K562 (cell line): ENCODE results near the gene ARHGEF17.

Source experiments
- ATF2 ChIP-seq: sonication (generic); formaldehyde crosslinking; IDR thresholded peaks from 2 replicates; pipeline ENCODE4 v1.8.1; 2022; ENCODE audit warnings: missing genetic modification reagents
- EP300 ChIP-seq: IDR thresholded peaks from 2 replicates; pipeline ENCODE4 v1.6.1; 2012; ENCODE audit warnings: low read length, improper control_type of control experiment
- EZH2 ChIP-seq: IDR thresholded peaks from 2 replicates; pipeline ENCODE4 v1.6.1; 2012; ENCODE audit warnings: low read depth, mild to moderate bottlenecking, inconsistent platforms, low read length, borderline replicate concordance
- FOSL1 ChIP-seq: fragments of 200-800 bp; sonication (Bioruptor generic); conservative IDR thresholded peaks from 2 replicates; pipeline ENCODE4 v1.6.1; 2016; ENCODE audit warnings: missing genetic modification characterization, missing compliant biosample characterization
- FOXA3 ChIP-seq, 2 experiments: fragments of 450-650 bp in 1 of 2; sonication (generic) in 1 of 2; formaldehyde crosslinking; IDR thresholded peaks in 1 of 2; conservative IDR thresholded peaks in 1 of 2; 2 replicates each; pipeline versions ENCODE4 v1.4.0 to v1.8.0; 2020 to 2022; ENCODE audit warnings: mild to moderate bottlenecking in 2 of 2, missing genetic modification reagents in 1 of 2
- MAX ChIP-seq: sonication (generic); formaldehyde crosslinking; IDR thresholded peaks from 2 replicates; pipeline ENCODE4 v1.9.0; 2022; ENCODE audit warnings: mild to moderate bottlenecking, missing genetic modification reagents
- NFXL1 ChIP-seq: fragments of 450-650 bp; formaldehyde crosslinking; IDR thresholded peaks from 2 replicates; pipeline ENCODE4 v1.4.0; 2021; ENCODE audit warnings: mild to moderate bottlenecking
- PCBP2 ChIP-seq: fragments of 200-400 bp; formaldehyde crosslinking; IDR thresholded peaks from 2 replicates; pipeline ENCODE4 v1.6.1; 2018; ENCODE audit warnings: low read length, low read depth, mild to moderate bottlenecking, moderate library complexity; ENCODE audit not compliant: poor library complexity, severe bottlenecking
- PHF20 ChIP-seq: fragments of 450-650 bp; IDR thresholded peaks from 2 replicates; pipeline ENCODE4 v1.6.1; 2018; ENCODE audit not compliant: partially characterized antibody
- POLR2A ChIP-seq: fragments of 450-650 bp; conservative IDR thresholded peaks from 2 replicates; pipeline ENCODE4 v1.6.1; 2016
- TOE1 ChIP-seq, 2 experiments: fragments of 450-650 bp in 1 of 2; sonication (generic) in 1 of 2; formaldehyde crosslinking in 1 of 2; IDR thresholded peaks; 2 replicates each; pipeline versions ENCODE4 v1.7.1 to v1.8.0; 2016 to 2022; ENCODE audit warnings: borderline replicate concordance in 2 of 2, mild to moderate bottlenecking in 2 of 2, antibody characterized with exemption in 1 of 2, inconsistent platforms in 1 of 2, low read depth in 1 of 2, missing genetic modification reagents in 1 of 2, moderate library complexity in 1 of 2
- ZNF311 ChIP-seq: fragments of 250-450 bp; sonication (Bioruptor Pico); IDR thresholded peaks from 2 replicates; pipeline ENCODE4 v1.4.0; 2020; ENCODE audit warnings: mild to moderate bottlenecking, moderate library complexity
- ZNF583 ChIP-seq: fragments of 250-450 bp; sonication (Bioruptor Pico); IDR thresholded peaks from 2 replicates; pipeline ENCODE4 v1.4.0; 2020
- TF ChIP-seq, protein P1 (sequence below): fragments of 450-650 bp; IDR thresholded peaks from 2 replicates; pipeline ENCODE4 v1.7.1; 2018; ENCODE audit warnings: mild to moderate bottlenecking, low read depth; ENCODE audit not compliant: partially characterized antibody

DNA sequence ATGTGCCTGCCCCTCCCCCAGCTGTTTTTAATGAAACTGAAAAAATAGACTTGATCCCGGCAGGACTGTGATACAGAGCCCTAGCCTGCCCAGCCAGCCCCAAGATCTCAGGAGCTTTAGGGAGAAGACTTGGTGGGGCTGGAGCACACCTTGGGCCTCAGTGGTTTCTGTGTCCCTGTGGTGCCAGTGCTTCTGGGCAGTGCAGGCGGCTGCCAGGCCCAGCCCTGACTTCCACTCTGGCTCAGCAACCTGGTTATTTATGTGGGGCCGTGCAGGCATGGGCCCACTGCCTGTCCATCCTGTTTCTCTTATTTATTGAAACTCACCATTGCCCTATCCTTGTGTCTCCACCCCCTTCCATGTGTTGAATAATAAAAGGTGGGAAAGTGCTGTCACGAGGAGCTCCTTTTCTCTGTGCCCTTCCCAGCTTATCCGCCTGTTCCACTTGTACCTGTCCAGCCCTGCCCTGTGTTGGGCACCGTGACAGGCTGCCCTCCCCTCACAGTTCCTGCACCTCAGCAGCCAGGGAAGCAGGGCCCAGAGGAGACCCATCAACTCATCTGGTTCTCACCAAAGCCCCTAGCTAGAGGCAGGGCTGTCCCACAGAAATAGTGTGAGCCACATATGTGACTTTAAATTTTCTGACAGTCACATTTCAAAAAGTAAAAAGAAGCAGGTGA, 88.3 kb downstream of the ARHGEF17 start:
- TF ChIP-seq, protein P1, sequence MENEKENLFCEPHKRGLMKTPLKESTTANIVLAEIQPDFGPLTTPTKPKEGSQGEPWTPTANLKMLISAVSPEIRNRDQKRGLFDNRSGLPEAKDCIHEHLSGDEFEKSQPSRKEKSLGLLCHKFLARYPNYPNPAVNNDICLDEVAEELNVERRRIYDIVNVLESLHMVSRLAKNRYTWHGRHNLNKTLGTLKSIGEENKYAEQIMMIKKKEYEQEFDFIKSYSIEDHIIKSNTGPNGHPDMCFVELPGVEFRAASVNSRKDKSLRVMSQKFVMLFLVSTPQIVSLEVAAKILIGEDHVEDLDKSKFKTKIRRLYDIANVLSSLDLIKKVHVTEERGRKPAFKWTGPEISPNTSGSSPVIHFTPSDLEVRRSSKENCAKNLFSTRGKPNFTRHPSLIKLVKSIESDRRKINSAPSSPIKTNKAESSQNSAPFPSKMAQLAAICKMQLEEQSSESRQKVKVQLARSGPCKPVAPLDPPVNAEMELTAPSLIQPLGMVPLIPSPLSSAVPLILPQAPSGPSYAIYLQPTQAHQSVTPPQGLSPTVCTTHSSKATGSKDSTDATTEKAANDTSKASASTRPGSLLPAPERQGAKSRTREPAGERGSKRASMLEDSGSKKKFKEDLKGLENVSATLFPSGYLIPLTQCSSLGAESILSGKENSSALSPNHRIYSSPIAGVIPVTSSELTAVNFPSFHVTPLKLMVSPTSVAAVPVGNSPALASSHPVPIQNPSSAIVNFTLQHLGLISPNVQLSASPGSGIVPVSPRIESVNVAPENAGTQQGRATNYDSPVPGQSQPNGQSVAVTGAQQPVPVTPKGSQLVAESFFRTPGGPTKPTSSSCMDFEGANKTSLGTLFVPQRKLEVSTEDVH: no peak
- TF ChIP-seq ZNF583 (CRISPR knock-in tag): no peak
- TF ChIP-seq ZNF311: no peak
- TF ChIP-seq PHF20: no peak
- no peak for TF ChIP-seq TOE1 (IDR thresholded peaks at IDR 0.05; ENCODE audit: borderline replicate concordance)
- no peak for TF ChIP-seq TOE1 (CRISPR knock-in tag; IDR thresholded peaks at IDR 0.05; ENCODE audit: borderline replicate concordance, low read depth)
- TF ChIP-seq PCBP2: no peak
- no peak for TF ChIP-seq EZH2
- TF ChIP-seq FOSL1: no peak
- no peak for TF ChIP-seq NFXL1
- no peak for TF ChIP-seq FOXA3 (CRISPR knock-in tag; conservative IDR thresholded peaks at IDR 0.05 in 1 of 2, IDR thresholded peaks at IDR 0.05 in 1 of 2)
- no peak for TF ChIP-seq MAX
- TF ChIP-seq POLR2A: no peak
- TF ChIP-seq ATF2 (CRISPR knock-in tag): no peak
- no peak for TF ChIP-seq EP300
